Activated CD8-positive, alpha-beta memory T cell treated with anti-CD3 and anti-CD28 coated beads for 24 hours (primary cell): Measurements from ENCODE around the gene RNF217.

ENCODE experiments used
- DNase-seq: peaks from one replicate; pipeline ENCODE4 v3.0.0-alpha.2; 2020

RNF217 gene

DNA sequence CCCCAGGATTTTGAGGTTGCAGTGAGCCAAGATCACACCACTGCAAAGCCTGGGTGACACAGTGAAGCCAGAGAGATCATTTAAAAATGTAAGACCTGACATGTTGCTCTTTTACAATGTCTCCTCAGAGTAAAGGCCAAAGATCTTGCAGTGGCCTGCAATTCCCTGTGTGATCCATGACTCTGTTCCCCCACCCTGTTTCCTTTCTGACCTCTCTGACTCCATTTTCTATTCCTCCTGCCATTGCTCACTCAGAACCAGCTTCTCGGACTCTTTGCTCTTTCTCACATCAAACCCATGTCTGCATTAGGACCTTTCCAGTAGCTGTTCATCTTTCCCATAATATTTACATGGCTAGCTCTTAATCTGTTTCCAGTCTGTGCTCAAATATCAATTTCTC, 28.8 kb downstream of the RNF217 start:
- no peak for DNase-seq

DNA sequence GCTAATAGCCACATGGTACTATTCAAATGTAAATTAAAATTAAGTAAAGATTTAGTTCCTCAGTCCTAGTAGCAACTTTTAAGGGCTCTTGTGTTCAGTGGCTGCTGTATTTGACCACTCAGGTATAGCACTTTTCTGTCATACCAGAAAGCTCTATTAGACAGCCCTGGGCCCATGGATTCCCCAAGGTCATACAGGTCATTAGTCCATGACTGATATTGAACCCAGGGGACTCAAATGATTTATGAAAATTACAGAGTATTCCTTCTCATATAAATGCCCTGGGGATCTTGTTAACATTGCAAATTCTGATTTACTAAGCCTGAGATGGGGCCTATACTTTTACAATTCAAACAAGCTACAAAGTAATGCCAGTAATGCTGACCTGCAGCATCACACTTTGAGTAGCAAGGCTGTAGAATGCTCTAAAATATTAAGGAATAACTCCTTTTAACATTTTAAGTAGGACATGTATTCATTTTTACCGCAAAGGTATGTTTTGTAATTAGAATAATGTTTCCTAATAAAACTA, 29.6 kb downstream of the RNF217 start:
- no peak for DNase-seq

DNA sequence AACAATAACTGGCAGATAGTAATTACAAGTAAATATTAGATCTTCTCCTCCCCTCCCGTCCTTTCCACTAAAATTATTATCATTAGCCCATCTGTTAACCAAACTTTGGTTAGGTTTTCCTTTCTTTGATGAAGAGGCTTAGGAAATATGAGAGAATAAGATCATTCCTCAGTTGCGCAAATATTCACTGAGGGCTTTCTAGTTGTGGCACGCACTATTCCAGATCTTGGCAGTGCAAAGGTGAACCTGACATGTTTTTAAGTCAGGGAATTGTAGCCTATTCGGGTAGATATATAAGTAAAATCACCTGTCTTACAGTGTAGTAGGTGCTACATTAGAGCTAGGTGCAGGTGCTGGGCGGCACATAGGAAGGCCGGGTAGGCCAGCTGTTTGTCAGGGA, 31.1 kb downstream of the RNF217 start:
- DNase-seq = no peak

DNA sequence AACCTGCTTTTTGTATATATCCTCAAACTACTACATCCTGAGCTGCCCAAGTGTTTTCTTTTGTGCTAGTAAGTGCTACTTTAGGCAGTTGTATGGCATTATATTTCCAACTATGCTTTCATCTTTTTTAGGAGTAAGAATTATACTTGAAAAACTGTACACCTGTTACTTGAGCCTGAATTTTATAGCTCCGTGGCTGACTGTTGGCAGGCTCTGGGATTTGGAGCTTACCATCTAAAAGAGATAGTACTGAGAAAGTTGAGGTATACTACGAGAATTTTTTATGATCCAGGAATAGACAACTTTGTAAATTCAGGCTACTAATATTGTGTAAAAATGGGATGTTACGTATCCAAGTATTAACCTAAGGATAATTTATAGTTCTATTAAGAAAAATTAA, 32.4 kb downstream of the RNF217 start:
- no peak for DNase-seq

DNA sequence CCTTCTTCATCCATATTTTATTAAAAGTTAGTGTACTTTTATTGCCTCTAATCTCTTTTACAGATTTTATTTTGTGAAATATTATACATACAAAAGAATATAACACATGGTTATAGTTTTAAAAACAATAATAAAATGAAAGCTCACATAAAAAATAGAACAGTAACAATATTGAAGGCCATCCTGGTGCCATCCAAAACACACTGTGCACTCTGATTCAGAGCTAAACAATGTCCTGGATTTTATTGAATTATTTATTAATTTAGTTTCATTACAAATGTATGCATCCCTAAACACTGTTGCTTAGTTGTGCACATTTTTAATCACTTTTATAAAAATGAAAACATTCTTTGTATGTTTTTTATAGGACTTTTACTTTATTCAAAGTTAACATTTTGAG, 32.9 kb downstream of the RNF217 start:
- no peak for DNase-seq

DNA sequence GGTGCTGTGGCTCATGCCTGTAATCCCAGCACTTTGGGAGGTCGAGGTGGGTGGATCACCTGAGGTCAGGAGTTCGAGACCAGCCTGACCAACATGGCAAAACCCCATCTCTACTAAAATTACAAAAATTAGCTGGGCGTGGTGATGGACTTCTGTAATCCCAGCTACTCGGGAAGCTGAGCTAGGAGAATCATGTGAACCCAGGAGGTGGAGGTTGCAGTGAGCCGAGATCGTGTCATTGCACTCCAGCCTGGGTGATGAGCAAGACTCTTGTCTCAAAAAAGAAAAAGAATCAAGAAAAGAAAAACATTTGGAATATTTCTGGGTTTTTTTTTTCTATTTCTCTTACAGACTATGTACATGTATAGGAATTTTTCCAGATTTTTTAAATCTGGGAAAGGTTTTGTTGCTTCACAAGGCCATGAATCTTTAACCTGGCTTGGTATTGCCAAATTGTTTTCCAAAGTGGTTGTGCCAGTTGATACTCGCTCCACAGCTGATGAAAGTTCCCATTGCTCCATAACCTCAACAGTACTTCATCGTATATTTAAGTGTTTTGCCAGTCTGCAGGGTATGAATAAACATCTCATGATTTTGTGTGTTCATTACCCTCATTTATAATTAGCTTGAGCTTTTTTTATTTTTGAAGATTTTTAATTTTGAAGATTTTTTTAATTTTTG, 33.5 kb downstream of the RNF217 start:
- no peak for DNase-seq

DNA sequence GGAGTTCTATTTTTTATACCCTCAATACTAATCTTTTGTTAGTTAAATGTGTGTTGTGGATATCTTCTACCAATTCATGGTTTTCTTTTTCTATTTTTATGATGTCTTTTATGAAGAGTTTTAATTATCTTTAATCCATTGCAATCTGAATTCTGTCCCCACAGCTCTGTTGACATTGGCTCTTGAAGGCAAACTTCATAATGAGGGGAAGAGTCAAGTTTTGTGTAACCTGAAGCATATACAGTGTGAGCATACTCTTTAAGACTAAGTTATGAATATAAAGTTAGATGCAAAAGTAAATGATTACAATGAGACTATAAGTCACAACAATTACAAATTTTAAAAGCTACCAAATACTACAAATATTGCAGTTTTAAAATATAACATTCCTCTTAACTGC, 34.2 kb downstream of the RNF217 start:
- DNase-seq = no peak

DNA sequence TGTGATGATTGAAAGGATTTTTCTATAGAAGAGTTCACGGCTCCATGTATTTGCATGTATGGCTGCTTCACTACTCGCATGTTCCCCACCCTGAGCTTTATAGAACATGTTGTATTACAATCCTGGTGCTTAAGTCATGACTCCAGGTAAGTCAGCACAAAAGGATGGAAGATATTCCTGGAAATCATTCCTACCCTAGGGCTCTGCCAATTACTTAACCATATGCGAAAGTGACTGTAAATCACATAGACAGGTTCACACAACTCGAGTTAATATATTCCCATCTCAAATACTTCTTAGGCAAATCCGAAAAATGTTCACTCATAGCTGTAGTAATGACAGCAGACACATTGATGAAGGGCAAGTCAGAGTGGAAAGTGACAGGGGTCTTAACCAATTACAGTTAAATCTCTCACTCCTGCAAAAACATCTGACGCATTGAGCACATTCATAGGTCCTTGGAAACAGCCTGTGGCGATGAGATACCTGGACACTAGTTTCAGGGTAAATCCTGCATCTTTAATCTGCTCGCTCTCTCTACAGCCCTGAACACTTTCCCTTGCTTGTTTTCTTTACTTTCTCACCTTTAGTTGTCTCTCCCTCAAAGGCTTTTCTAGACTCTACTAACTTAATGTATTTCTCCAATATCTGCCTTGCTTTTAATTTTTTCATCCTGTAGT, 35.1 kb downstream of the RNF217 start:
- no peak for DNase-seq

DNA sequence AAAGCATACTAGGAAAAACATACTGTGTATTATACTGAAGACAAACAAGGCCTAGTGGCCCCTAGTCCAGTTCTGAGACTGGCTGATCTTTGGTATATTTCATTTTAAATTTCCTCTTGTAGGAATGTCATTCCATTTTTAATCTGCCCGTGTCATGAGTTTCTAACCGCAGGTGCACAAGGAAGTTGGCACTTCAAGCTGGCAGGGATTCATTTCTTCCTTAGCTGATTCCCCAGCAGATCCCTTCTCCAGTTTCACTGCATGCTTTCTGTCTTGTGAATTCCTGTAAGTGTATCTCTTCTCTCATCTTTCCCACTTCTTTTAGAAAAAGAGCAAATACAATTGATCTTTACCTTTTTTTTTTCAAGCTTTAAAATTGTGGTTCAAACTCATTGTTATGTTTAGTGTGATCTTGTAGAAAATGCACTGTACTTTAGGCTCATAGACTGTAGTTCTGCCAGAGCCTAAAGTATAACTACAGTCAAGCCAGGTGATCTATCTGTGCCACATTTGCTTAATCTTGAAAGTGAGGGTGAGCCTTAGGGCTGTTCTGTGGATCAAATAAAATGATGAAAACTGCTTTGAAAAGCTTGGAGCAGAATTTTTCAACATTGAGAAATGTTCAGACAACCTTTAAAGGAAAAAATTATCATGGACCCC, 37.0 kb downstream of the RNF217 start:
- no peak for DNase-seq

DNA sequence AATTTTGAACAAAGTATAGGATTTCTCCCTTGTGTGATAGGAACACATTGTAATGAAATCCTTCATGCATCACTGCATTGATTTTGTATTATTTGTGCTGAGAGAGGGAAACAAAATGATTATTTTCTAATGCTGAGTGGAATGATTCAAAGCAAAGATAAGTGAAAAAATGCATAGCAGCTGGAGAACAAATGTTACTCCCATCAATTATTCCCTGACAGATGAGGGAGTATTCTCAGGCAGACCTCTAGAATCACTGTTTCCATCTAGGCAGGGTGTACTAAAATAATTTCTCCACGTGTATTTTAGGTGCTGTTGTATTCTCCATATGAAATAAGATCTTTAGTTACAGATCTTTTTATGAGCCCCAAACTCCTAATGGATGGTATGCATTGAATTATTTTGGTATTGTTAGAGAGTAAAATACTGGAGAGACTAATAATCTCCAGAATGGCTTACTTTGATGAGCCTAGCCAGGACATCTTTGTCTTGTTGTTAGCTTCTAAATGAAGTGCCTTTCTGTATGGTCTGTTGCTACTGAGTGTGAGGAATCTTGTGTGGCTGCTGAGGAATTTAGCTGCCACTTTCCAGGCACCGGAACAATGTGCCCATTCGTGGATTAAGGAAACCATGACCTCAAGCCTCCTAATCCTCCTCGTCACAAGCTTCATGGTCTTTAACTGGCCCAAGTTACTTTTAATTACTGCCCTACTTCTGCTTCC, 39.6 kb downstream of the RNF217 start:
- DNase-seq = no peak

DNA sequence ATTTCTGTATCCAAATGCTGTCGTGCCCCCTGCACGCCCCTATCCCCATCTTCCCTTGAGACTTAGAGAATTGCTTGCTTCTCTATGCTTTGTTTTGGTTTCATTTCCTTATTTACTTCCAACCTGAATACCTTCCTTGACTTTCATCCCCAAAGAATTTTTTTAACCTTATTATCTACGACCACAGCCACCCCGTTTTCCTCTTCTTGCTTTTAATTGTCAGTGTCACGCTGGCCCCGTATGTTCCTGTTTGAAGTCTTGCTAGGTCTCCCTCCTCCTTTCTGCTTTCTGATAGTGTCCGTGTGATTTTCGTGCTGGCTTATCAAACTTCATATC, 40.1 kb downstream of the RNF217 start:
- no peak for DNase-seq

DNA sequence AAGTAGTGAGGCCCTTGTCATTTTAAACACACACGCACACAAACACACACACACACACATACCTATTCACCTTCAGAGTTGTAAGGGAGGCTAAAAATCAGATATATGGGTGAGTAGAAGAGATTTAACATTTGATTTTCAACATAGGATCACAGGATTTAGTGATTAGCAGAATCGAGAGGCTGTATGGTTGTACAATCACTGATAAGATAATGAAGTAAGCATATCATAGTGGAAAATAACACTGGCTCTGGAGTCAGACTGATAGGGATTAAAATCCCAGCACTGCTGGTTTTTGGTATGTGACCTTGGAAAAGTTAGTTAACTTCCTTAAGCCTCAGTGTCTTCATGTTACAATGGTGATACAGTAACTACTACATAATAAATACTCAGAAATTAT, 40.8 kb downstream of the RNF217 start:
- no peak for DNase-seq

DNA sequence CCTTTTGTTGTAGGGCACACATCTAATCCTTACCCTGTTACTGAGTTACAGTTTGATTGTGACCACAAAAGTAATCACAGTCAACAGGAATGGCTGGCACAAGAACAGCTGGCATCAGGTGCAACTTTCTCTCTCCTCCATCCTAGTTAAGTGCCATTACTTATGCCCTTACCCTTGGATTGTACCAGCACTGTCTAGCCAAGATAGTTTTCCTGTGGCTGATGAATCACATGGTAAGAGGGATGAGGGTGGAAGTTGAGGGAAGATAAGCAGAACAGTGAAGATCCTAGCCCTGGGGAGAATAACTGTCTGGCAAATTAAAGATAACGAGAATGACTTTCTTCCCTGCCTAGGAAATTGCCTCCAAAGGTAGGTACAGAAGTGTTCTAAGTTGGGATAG, 42.0 kb downstream of the RNF217 start:
- no peak for DNase-seq

DNA sequence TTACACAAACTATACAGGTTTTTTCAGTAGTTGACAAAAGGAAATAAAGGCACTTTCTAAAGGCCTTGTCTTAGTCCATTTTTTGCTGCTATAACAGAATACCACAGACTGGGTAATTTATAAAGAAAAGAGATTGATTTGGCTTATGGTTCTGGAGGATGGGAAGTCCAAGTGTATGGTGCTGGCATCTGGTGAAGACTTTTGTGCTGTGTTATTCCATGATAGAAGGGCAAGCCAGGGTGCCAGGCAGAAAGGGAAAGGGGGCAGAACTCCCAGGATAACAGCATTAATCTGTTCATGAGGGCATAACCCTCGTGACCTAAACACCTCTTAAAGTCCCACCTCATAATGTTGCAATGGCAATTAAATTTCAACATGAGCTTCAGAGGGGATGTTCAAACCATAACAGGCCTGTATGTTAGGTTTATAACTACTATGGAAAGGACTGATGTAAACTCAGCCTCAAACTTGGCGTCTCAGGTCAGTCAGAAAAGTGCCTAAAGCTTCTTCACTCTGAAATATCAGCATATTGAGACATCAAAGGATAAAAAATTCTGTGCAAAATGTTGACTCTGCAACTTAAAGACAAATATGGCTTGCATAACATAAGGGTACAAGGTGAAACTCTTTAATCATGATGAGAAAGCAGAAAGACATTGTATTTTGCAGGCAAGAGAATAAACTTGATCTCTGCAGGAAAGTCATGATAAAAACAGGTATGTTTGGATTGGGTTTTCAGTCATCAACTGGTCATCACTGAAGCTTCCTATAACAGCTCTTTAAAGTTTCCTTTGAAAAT, 42.8 kb downstream of the RNF217 start:
- DNase-seq = no peak

DNA sequence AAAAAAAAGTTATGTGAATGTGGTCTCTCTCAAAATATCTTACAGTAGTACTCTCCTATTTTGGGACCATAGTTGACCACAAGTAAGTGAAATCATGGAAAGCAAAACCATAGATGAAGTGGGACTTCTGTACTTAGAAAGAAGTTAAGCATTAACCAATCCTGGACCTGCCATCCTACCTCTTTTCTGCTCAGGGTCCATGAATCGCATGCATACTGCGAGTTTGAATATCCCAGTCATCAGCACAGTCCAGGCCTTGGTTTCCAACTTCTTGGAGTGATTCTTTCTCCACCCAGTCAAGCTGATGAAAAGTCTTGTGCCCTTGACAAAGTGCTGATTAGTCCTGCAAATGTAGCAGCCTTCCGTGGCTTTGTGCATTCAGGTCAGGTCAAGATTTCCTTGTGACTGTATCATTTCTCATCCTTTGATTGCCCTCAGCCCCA, 46.0 kb downstream of the RNF217 start:
- DNase-seq = no peak

DNA sequence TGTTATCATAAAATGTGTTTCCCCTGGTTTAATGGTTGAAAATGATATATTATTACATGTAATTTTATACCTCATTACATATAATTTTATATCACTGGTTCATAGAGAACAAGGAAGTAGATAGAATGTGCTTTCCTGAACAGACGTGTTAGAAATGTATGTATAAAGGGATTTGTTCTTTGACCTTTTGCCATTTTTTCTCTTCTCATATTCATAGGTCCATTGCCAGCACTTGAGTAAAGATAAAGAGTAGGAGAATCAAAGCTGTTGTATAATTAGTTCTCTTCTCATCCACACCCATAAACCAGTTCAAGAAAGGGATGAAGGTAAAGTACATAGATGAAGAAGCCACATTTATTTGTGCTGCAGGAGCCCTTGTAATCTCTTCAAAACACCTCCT, 46.7 kb downstream of the RNF217 start:
- DNase-seq = no peak

DNA sequence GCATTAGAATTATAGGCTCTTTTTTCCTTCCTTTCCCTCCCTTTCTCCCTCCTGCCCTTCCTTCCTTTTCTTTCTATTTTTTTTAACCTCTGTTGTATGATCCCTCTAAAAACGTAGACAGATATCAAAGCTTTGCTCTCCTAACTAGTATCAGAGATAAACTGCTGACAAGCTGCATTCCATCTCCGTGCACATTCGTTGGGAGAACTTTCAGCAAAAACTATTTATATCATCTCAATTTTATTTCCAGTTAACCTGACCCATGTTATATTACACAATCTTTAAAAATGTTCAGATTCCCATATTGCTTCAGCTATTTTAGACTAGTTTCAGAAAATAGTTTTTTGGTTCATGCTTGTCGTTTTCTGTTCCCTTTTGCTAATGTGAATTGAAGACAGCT, 47.3 kb downstream of the RNF217 start:
- DNase-seq = no peak

DNA sequence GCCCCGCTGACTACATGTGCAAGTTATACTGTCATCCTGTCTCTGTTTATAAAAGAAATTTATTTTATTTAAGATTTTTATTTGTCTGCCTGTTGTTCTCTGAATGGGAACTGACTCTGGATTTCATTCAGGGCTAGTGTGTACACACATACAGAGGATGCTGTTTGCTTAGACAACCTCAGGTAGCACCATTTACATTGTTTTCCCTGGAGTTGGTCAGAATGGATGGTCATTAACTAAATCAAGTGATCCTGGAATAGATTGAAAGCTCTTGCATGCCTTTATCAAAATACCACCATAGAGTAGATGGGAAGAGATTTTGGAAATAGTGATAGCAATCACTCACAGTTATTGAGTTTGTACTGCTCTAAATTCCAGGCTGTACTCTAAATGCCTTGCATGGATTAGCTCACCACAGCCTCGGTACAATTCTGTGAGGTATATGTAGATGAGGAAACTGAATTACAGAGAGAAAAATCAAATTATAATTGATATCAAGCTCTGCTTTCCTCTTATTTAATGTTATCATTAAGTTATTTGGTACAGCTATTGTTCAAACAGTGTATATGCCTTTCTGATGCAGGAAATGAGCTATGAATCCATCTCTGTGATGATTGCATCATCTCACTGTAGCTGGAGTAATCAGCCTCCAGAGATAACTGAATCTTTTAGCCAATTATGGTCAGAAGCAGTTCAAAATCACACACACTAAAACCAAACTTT, 51.9 kb downstream of the RNF217 start:
- DNase-seq = no peak

DNA sequence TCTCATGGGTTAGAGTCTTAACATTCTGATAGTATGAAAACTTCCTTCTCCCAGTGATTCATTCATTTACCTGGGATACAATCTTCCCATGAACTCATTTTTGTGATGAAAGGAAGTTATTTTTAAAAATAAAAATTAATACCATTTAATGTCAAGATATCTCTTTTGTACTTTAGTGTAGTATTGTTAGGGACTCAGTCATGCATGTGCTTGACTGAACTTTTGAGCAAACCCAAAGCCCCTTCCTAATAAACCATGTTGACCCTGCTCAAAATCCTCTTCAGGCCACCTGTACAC, 52.4 kb downstream of the RNF217 start:
- DNase-seq = no peak

DNA sequence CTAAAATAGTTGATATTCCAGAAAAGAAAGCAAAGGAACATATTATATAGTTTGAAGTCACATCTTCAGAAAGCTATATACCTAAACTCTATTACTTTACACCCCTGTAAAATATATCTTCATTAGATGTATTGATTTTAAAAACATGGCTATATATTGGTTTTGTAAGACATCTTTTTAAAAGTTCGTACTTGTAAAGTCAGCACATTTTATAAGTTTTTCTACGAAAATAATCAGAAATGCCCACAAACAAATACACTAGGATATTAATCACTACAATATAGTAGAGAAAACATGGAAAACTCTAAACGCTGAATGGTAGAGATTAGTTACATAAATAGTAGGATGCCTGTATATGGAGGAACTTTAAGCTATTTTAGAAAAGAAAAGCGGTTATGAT, 52.9 kb downstream of the RNF217 start:
- no peak for DNase-seq

DNA sequence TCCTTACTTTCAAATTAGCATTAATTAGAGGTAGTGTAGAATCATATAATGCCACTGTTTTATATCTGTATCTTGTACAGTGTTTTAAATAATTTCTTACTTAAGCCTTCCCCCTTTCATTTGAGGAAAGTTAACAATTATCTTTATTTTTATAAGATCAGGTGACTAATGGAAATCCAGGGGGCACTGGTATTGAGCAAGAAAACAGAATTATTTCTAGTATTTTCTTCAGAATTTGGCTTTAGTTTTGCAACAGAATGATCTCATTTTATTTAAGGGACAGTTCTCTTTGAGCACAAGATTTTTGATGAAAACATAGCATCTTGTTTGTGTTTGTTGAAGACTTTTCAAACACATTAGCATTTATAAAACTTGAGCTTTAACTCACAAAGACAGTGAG, 55.9 kb downstream of the RNF217 start:
- no peak for DNase-seq

DNA sequence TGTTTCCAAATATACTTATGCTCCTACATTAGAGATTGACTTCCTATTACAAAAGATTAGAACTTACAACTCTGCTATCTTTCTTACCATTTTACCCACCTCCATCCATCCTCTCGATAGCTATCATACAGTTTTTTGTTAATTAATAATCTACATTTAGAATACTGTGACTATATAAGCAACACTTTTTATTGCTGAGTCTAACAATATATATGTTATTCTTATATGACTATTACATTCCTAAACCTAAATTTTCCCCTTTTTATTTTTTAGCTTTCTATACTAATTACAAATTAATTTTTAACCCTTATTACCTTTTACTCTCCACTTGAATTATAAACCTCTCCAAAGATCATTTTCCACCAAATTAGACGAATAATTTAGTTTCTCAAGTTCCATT, 57.0 kb downstream of the RNF217 start:
- no peak for DNase-seq
